Nephron (organoid): Measurements from ENCODE around the gene FBXO42.

Experiments used
- H3K27ac Mint-ChIP-seq, 3 experiments: 2 replicates each; pipeline ENCODE4 v1.8.0; 2020; ENCODE audit warnings: mixed read lengths in 3 of 3, mild to moderate bottlenecking in 2 of 3, moderate library complexity in 1 of 3
- H3K27me3 Mint-ChIP-seq: 2 replicates; pipeline ENCODE4 v1.8.0; 2021; ENCODE audit warnings: low read depth, mild to moderate bottlenecking, moderate library complexity, mixed read lengths
- H3K36me3 Mint-ChIP-seq: 2 replicates; pipeline ENCODE4 v1.8.0; 2020; ENCODE audit warnings: low read depth, mixed read lengths
- H3K4me1 Mint-ChIP-seq: 2 replicates; pipeline ENCODE4 v1.8.0; 2020; ENCODE audit warnings: mixed read lengths
- H3K4me3 Mint-ChIP-seq, 3 experiments: 2 replicates each; pipeline ENCODE4 v1.8.0; 2020; ENCODE audit warnings: mild to moderate bottlenecking in 3 of 3, mixed read lengths in 3 of 3, moderate library complexity in 2 of 3
- H3K9me3 Mint-ChIP-seq: 2 replicates; pipeline ENCODE4 v1.8.0; 2020; ENCODE audit warnings: mixed read lengths
- CTCF ChIP-seq, 3 experiments: fragments of 200-600 bp; sonication (generic); IDR thresholded peaks; one replicate each; pipeline ENCODE4 v1.5.0; 2021; ENCODE audit warnings: antibody characterized with exemption in 3 of 3; ENCODE audit not compliant: unreplicated experiment in 3 of 3

FBXO42 gene

GRCh38 chr1:16244650-16245285 is 107.5 kb downstream of the FBXO42 start:
- H3K27me3 Mint-ChIP-seq, result peaks cover 5% of the 10 kb centered on the region
- no peak overlapping the region for H3K4me3 Mint-ChIP-seq
- peaks cover 42% of the 10 kb centered on the region for H3K4me1 Mint-ChIP-seq
- no peak for TF ChIP-seq CTCF (IDR thresholded peaks at IDR 0.05; ENCODE audit: unreplicated experiment in 3 of 3)
- H3K27ac Mint-ChIP-seq, result no peak overlapping the region
- peaks cover 17% of the 10 kb centered on the region for H3K36me3 Mint-ChIP-seq
- H3K9me3 Mint-ChIP-seq, result no peaks in the 10 kb centered on the region

GRCh38 chr1:16243936-16244649 is 108.2 kb downstream of the FBXO42 start:
- Mint-ChIP-seq H3K9me3 (no peaks in the 10 kb centered on the region), H3K4me3 (no peak overlapping the region), H3K27ac (no peak overlapping the region), H3K27me3 (peaks cover 5% of the 10 kb centered on the region), H3K4me1 (peaks cover 35% of the 10 kb centered on the region), H3K36me3 (peaks cover 12% of the 10 kb centered on the region)
- TF ChIP-seq CTCF (IDR thresholded peaks at IDR 0.05; ENCODE audit: unreplicated experiment in 3 of 3), result peak; percentile 81 to 83 (median 81)

GRCh38 chr1:16243215-16243610 is 109.1 kb downstream of the FBXO42 start:
- Mint-ChIP-seq H3K27me3 (peaks cover 5% of the 10 kb centered on the region), H3K36me3 (peaks cover 6% of the 10 kb centered on the region), H3K27ac (no peak overlapping the region), H3K4me1 (peaks cover 27% of the 10 kb centered on the region), H3K9me3 (no peaks in the 10 kb centered on the region), H3K4me3 (no peak overlapping the region)
- TF ChIP-seq CTCF (IDR thresholded peaks at IDR 0.05; ENCODE audit: unreplicated experiment in 3 of 3), result no peak

DNA sequence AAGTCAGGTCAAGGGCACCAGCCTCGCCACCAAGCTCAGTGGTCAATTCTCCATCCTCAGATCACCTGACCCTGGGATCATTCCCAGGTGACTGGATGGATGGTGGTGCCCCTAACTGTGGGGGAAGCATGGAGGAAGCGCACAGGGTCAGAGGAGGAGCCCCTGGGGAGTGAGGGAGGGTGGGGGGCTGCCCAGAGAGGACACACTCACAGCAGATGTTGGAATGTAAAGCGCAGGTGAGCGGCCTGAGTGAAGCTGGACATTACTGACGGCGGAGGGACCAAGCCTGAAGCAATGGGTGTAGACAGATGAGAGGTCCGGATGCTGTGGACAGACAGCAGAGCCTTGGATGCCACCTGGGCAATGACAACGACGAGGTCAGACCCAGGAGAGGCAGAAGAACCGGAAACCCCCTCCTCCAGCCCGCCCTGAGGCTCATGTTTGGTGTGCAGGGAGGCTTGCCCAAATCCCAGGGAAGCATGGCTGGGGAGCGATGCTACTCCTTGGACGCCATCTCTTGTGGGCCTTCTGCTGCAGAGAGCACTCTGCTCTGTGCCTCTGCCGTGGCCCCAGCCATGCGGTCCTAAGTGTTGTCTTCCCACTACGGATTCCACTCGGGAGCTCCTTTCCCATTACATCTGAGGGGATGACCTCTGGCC is 109.6 kb downstream of the FBXO42 start:
- TF ChIP-seq CTCF (IDR thresholded peaks at IDR 0.05; ENCODE audit: unreplicated experiment in 3 of 3), result no peak
- H3K4me1 Mint-ChIP-seq, result peaks cover 23% of the 10 kb centered on the region
- no peaks in the 10 kb centered on the region for H3K9me3 Mint-ChIP-seq
- no peak overlapping the region for H3K4me3 Mint-ChIP-seq
- H3K27me3 Mint-ChIP-seq, result peaks cover 5% of the 10 kb centered on the region
- H3K36me3 Mint-ChIP-seq, result peaks cover 6% of the 10 kb centered on the region
- H3K27ac Mint-ChIP-seq, result no peak overlapping the region

DNA sequence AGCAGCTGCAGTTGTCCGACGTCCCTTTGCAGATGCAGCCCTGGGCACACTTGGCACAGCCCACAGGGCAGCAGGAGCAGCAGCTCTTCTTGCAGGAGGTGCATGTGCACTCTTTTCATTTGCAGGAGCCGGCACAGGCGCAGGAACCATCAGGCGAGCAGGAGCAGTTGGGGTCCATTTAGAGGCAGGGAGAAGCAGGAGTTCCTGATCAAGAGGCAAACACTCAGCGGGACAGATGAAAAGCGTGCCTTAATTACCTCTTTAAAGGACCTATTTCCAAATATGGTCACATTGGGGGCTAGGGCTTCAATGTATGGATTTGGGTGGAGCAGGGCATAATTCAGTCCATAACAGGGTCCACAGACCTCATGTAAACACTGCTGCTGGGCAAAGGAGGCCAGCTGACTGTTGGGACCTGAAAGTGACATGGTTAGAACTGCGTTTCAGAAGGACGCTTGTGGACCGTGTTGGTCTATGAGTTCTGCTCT is 111.0 kb downstream of the FBXO42 start:
- no peaks in the 10 kb centered on the region for H3K36me3 Mint-ChIP-seq
- peak overlapping the region in 1 of 3 experiments; percentile 36 for H3K27ac Mint-ChIP-seq
- H3K4me1 Mint-ChIP-seq, result peaks cover 22% of the 10 kb centered on the region
- H3K4me3 Mint-ChIP-seq, result no peak overlapping the region
- H3K27me3 Mint-ChIP-seq, result peaks cover 5% of the 10 kb centered on the region
- TF ChIP-seq CTCF (IDR thresholded peaks at IDR 0.05; ENCODE audit: unreplicated experiment in 3 of 3), result no peak
- H3K9me3 Mint-ChIP-seq, result no peaks in the 10 kb centered on the region
